ENCODE results near the gene RAPGEF2. TPM values are rescaled to one million over a fixed set of nuclear protein-coding genes. Genes with fewer than 3 reads are reported as not detected.

RAPGEF2 gene
- total RNA-seq, 1 experiment from 2014 or later, result 9.1 TPM

DNA sequence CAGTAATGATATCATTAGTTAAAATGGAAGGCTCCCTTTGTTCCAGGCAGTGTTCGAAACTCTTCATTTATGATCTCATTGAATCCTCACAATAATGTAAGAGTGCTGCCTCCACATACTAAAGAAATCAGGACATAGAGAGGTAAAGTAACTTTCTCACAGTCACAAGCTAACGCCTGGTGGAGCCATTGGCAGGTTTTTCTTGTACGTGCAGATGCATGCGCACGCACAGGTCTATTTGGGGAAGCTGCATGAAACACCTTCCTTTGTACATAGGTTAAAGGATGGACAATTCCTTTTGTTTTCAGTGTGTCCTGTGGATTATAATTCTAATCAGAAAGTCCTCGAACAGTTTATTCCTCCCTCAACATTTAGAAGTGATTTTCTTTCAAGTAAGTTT lies 176.2 kb downstream of the RAPGEF2 start:
- DNase-seq (ENCODE audit: low read depth), result no peak

DNA sequence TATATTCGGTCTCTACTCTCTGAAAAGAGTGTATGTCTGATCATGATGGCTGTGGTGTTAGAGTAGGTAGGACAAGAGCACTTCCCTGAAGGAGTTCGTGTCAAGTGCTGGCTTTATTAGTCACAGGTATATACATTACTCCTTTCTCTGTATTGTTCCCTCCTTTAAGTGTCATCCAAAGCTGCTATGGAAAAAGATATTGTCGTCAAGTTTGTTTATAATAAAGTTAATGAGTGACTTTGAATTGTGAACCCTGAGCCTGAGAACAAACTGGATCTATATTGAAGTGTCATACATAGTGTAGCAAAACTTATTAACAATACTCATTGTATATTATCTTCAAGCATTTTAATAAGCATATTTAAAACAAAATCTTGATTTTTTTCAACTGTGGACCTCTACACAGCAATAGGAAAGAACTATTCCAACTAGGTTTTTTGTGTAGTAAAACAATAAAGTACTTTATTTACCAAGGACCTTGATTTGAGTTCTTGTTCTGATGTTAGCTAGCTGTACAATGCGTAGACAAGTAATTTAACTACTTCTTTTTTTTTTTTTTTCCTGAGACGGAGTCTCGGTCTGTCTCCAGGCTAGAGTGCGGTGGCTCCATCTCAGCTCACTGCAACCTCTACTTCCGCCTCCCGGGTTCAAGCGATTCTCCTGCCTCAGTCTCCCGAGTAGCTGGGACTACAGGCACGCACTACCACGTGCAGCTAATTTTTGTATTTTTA lies 177.7 kb downstream of the RAPGEF2 start:
- DNase-seq (ENCODE audit: low read depth), result no peak

DNA sequence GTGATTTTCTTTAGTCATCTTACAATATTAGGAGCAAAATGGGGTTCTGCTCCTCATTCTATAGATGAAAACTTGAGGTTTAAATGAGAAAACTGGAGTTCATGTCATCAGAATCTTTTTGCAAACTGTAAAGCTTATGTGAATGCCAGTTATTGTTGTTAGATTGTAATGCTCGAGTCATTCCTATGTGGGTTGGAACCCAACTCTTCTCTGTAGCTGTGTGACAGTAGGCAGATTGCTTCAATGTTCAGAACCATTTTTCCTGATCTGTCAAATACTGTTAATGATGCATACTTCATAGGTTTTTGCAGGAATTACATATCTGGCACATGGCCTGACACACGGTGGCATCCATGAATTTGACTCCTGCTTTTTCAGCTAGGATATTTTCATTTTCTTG lies 178.9 kb downstream of the RAPGEF2 start:
- DNase-seq (ENCODE audit: low read depth), result no peak

DNA sequence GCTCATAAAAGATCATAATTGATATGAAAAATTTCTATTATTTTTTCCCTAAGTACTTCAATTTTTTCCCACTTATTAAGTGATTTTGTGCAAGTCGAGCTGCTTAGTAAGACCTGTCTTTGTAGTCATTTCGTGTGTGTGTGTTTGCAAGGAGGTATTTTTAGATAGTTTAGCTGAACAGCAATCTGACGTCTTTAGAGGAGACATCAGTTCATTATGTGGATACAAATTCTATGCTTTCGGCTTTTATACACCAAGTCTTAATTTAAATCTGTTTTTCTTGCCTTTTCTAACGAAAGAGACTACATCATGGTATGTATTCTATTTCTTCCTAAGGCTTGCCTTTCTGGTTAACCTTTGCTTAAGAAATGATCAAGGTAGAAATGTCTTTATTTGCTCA lies 179.4 kb downstream of the RAPGEF2 start:
- DNase-seq (ENCODE audit: low read depth), result no peak

DNA sequence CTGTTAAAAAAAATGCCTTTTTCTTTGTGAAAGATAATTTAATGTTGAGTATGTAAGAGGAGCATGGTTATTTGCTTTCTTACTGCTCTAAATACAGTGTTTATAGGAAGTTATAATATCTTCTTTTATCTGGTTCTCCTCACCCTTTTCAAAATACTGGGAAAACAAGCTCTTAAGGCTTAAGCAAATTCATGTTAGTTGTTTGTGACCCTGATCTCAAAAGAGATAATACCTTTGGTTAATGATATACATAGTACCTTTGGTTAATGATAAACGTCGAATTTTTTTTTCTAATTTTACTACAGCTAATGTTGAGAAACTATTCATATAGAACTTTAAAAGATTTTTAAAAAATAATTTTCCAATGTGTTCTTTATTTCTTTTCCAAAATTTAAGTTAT lies 180.1 kb downstream of the RAPGEF2 start:
- DNase-seq (ENCODE audit: low read depth), result no peak

DNA sequence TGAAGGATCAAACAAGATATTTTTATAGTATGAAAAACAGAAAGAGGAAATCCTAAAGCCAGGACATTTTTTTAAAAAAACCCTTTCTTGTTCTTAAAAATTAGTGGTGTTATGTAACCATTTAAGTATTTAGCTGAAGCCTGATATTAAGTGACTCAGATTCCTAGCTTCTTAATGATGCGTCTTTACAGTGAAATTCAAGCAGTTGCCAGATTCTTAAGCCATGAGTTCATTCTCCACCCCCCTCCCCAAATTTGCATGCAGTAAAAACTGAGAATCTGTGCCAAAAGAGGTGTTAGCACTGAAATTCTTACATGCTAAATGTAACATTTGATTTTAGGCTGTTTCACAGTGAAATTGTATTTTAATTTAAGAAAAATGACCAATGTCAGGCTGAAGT lies 180.8 kb downstream of the RAPGEF2 start:
- peak; percentile 29 for DNase-seq (ENCODE audit: low read depth)

DNA sequence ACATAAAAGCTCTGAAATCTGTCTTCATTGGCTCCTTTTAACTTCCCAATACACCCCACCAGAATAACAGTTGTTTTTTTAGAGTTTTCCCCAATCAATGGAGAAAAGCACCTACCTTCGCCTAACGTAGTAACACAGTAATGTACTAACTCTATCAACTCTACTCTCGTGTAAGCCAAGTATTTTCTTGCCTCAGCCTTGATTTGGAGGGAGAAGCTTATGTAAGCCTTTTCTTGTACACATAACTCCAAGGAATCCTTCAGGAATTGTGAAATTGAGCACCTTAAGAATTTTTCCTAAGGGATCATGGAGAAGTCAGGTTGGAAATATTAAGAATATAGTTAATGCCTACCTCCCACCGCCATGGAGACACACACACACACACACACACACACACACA lies 181.2 kb downstream of the RAPGEF2 start:
- no peak for DNase-seq (ENCODE audit: low read depth)

DNA sequence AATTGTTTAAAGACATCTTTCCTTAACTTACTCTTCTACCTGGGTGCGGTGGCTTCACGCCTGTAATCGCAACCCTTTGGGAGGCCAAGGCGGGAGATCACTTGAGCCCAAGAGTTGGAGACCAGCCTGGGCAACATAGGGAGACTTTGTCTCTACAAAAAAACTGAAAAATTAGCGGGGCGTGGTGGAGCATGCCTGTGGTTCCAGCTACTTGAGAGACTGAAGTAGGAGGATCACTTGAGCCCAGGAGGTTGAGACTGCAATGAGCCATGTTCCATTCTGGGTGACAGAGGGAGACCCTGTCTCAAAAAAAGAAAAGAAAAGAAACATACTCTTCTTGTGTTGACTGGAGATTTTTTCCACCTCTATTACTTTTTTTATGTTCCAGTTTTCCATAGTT lies 181.9 kb downstream of the RAPGEF2 start:
- DNase-seq (ENCODE audit: low read depth), result no peak

DNA sequence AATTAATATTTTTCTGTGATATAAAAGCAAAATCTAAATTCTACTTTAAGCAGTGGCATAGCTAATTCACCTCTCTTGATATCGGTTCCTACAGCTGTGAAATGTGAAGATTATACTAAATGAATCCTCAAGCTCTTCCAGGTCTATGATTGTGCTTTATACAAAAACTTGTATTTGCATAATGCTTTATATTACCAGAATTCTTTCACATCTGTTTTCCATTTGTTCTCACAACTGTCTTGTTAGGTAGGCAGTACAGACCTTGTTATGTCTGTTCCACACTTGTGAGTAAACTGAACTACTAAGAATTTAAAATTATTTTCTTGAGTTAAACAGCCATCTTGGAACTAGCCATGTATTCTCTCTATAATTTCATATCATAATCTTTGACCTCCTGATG lies 184.9 kb downstream of the RAPGEF2 start:
- DNase-seq (ENCODE audit: low read depth), result no peak

DNA sequence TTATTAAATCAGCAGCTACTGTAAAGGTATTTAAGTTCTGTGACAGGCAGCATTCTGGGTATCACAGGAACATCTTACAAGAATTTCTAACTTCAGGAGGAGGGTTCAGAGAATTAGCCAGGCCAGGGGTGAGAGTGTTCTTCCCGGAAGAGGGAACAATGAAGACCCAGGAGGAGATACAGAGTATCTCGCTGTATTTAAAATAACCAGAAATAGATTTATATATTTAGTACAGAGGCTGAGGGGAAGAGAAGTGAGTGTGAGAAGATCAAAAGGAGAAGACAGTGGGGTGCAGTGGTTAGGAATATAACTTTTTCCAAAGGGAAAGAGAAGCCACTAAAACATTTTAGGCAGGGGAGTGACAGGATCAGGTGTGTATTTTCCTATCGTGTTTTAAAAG lies 186.8 kb downstream of the RAPGEF2 start:
- DNase-seq (ENCODE audit: low read depth), result no peak

DNA sequence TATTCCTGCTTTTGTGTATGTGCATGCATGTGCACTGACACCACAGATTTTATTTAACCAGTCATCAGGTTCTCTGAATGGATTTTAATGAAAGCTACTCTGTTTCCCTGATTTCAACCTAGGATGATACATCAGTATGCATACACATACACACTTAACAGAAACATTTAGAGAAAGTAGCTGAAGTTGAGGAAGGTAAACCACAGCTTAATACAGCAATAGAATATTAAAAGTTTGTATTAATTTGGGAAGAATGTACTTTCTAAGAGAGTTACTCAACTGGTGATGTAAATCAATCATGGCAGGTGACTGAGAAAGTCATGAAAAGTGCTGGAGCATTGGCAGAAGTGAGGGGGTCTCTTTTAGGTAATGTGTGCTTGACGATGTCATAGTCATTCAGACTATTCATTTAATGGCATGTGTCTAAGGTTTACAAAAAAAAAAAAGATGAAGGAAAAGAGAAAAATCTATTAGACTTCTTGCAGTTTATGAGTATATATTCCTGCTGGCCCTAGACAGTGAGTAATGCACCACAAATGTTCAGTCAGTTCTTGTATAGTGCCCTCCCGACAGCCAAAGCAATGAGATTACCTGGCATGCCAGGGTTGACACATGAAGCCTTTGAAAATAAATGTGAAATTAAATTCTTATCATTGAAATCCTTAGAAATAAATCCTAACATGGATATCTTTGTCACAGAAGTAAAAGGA lies 187.6 kb downstream of the RAPGEF2 start:
- peak; percentile 15 for DNase-seq (ENCODE audit: low read depth)

DNA sequence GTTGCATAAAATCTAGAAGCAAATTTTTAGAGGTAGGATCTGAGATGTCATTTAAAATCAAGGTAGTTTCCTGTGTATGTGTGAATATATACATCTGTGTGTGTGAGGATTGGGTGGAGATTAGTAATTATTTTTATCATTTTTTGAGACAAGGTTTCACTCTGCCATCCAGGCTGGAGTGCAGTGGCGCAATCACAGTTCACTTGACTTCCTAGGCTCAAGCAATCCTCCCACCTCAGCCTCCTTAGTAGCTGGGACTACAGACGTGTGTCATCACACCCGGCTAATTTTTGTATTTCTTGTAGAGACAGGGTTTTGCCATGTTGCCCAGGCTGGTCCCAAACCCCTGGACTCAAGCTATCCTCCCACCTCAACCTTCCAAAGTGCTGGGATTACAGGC lies 188.3 kb downstream of the RAPGEF2 start:
- no peak for DNase-seq (ENCODE audit: low read depth)

DNA sequence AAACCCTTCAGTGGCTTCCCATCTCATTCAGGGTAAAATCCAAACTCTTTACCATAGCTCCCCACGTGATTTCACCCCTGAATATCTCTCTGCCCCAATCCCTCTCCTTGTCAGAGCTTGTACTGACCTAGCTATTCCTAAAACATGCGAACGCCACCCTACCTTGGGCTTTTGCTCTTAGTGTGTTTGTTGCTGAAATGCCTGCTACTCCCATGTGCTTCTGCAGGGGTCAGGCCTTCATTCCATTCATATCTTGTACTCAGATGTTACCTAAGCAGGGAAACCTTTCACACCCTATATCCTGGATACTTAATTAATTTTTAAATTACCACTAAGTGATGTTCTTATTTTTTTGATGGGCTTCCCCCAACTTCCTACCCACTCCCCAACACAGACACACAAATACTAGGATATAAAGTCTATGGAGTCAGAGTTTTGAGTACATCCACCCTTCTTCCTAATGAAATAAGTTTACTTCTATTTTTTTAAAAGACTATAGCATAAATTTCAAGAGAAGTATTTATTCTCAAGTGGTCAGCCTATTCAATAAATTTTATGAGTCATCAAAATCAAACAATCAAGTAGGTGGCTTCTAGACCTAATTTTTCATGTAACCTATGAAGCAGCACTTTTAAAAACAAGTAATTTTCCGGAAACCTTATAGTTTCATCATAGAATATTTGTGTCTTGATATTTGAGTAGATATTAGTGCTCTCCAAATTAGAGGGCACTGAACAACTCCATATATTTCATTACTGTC lies 189.4 kb downstream of the RAPGEF2 start:
- DNase-seq (ENCODE audit: low read depth), result no peak

DNA sequence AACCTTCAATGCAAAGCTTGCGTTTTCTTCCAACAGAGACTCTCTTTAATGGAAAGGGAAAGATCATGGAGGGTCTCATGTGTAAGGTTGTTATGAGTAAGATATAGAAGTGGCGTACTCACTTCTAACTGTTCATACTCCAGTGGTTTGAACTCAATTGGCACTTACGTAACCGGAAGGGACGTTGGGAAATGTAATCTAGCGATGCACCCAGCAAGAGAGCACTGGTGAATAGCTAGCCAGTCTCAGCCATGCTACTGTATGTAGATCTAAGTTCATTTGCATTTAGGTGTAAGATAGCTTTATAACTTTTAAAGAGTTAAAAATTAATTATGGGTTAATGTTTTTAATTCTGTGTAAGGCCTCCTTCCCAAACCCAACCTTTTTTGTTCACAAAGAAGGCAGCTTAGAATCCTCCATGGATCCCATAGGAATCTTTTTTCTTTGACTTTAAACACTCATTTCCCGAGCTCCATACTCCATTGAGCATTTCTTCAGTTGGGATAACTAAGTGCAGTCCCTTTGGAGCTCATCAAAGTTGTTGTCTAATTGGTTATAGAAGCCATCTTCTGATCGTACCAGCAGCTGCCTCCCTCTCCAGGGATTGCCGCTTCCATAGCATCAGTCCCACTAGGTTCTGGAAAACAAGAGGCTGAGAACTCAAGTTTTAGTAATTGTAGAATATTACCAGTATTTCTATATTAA lies 191.1 kb downstream of the RAPGEF2 start:
- no peak for DNase-seq (ENCODE audit: low read depth)

DNA sequence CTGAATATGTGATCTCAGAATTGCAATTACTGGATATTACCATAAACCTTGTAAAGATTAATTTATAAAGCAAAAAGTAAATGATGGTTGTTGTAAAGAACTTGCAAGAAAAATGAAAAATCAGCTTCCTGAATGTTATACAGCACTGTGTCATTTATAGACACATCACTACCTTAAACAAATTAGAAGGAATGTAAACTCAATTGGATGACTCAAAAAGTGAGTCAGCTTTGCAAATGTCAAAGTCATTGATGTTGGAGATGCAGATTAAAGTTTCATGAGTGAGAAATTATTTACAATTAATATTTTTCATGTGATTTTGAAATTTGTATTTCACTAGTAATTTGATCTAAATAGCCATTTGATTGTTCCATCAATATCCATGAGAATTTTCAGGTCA lies 193.2 kb downstream of the RAPGEF2 start:
- peak; percentile 24 for DNase-seq (ENCODE audit: low read depth)

DNA sequence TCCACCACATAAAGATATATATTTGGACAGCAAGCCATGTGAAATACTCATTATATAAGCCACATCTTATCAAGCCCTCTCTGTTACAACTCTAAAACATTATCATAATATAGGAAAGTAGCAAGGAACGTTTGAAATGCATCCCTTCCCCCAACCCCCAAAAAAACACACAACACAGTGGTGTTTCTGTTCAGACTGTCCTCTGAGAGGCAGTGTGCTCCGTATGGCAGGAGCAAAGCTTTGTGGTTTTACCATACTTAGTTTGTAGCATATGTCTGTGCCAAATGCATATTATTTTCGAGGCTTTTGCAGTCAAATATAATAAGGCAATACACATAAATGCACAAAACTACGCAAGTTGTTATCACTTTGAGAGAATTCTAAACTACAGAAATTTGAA lies 194.2 kb downstream of the RAPGEF2 start:
- DNase-seq (ENCODE audit: low read depth), result no peak

DNA sequence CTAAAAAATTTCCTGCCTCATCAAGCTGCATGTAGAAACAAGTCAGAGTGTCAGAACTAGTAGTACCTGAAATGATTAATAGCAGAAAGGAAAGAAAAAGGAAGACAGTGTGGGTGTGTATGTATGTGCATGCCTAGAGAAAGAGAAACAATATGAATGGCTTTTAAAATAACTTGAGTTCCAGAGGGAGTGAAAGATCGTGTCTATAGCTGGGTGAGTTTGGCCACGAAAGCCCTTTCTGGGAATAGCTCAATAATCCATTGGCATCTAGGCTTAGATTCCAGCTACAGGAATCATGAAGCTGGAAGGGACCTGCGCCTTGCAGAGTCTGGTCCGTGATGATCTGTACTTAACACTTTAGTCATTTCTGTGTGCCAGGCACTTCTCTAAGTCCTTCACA lies 195.6 kb downstream of the RAPGEF2 start:
- no peak for DNase-seq (ENCODE audit: low read depth)

DNA sequence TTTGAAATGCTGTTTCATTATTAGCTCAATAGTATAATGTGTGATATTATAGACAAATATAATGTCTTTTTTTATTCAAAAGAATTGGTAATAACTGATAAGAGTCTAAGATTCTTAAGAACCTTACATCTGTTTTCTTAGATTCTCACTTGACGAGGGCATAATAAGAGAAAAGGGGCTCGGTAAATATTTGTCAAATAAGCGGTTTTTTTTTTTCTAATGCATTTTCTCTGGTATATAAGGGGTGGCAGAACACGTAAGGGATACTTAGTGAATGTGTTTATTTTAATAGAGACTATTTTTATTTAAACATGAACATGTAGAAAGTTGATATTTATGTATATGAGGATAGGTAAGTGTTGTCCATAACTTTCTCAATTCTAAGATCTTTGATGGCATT lies 200.6 kb downstream of the RAPGEF2 start:
- DNase-seq (ENCODE audit: low read depth), result no peak

DNA sequence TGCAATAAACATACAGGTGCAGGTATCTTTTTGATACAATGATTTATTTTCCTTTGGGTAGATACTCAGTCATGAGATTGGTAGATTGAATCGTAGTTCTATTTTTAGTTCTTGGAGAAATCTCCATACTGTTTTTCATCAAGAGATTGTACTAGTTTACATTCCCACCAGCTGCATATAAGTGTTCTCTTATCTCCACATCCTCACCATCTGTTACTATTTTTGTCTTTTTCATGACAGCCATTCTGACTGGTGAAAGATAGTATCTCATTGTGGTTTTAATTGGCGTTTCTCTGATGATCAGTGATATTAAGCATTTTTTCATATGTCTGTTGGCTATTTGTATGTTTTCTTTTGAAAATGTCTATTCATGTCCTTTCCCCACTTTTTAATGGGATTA lies 202.2 kb downstream of the RAPGEF2 start:
- DNase-seq (ENCODE audit: low read depth), result no peak

DNA sequence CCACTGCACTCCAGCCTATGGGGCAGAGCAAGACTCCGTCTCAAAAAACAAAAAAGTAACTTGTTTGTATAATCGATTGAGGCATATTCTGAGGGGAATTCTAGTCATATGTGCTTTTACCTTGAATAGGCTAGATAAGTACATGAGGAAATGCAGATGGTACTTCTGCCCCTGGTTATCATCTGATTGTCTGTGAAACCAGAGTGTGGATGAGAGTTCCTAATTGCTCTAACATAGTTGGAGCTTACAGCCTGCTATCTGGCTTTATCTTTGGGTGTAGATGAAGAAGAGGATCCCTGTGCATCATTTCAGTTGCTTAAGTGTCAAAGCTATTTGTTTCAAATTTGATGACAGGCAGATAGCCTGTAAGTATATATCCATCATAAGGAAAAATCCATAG lies 205.1 kb downstream of the RAPGEF2 start:
- no peak for DNase-seq (ENCODE audit: low read depth)

DNA sequence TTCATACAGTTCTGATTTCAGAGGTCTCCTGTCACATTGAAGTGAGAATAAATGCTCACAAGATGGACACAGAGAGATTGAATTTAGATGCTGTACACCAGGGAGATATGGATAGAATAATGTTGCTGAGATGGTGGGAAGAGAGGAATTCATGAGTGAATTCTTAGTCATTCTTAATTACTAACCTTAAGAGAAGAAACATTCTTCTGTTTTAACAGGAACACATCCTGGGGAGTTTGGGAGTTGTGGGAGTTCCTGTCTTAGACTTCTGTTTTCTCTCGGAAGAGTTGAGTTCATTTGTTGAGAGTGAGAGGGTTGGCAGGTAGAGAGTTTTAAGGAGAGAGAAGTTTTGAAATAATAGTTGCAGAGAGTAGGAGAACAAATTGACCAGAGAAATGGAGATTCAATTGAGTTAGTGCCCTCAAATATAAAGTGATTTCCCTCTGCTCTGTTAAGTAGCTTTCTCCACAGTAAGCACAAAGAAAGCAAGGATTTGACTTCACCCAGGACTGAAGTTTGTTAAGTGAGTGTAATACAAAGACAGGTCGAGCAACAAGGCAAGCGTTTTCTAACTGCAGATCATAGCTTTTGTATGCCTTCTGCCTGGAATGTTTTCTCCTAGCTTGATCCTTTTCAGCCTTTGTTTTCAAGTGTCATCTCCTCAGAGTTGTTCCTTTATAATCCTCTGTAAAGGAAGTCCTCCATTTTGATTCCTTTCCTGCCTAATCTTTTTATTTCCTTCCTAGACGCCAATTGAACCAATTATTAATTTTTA lies 205.9 kb downstream of the RAPGEF2 start:
- DNase-seq (ENCODE audit: low read depth), result no peak

DNA sequence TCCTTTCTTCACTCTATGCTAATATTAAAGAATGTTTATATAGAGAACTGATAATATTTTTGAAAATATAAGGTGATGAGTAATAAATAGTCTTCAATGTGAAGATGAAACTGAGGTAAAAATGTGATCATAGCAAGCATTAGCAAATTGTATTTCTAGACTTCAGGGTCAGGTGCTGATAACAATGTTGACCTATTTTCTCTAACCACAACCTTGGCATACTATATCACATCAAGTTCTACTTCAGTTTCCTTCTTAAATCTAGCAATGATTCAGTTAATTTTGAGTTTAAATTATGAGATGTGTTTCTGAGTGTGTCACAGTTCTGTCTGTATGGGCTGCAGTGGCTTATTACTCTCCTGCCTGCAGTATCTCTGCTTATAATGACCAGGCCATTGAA lies 209.4 kb downstream of the RAPGEF2 start:
- DNase-seq (ENCODE audit: low read depth), result no peak

Measured in Daoy (cell line).